HG02840 (cell line): ENCODE measurements around the gene MARCHF3.
"Not testable (repeated sequence)": the region's sequence is repeated elsewhere in the genome, so short reads cannot be mapped to it uniquely, and the experiment has no call there.

Experiments used
- ATAC-seq: cut with Tn5 transposase; IDR thresholded peaks from one replicate; pipeline ENCODE4 v1.9.1; 2021; ENCODE audit warnings: mild to moderate bottlenecking, moderate library complexity, moderate number of reproducible peaks; ENCODE audit not compliant: unreplicated experiment, low FRiP score

Gene MARCHF3

DNA sequence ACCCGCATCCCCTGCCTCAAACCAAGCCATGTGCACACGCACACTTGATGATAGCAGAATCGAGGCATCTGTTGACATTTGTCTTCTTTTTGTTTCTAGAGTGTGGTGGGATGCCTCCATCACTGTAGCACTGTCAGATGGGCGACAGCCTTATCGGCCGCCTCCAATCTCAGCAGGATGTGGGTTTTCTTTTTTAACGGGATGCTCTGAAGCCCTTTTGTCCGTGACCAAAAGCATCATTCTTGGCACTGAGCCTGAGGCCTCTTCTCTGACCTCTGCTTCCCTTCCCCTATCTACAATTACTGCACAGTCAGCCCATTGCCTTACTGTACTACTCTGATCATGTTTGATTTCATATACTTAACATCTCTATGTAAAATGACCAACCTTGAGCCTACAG is 175.1 kb downstream of the MARCHF3 start:
- no peak for ATAC-seq

DNA sequence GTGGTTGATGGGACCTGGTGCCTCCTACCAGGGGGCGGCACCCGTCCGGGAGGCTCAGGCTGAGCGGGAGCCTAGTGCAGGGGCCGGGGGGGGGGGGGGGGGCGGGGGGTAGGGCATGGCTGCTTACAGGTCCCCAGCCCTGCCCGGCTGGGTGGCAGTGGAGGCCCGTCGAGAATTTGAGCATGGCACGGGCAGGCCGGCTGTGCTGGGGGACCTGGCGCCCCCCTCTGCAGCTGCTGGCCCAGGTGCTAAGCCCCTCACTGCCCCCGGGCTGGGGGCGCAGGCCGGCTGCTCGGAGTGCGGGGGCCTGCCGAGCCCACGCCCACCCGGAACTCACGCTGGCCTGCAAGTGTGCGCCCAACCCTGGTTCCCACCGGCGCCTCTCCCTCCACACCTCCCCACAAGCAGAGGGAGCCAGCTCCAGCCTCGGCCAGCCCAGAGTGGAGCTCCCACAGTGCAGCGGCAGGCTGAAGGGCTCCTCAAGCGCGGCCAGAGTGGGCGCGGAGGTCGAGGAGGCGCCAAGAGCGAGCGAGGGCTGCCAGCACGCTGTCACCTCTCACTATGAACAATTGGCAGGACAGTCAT is 175.7 kb downstream of the MARCHF3 start:
- ATAC-seq = no peak

DNA sequence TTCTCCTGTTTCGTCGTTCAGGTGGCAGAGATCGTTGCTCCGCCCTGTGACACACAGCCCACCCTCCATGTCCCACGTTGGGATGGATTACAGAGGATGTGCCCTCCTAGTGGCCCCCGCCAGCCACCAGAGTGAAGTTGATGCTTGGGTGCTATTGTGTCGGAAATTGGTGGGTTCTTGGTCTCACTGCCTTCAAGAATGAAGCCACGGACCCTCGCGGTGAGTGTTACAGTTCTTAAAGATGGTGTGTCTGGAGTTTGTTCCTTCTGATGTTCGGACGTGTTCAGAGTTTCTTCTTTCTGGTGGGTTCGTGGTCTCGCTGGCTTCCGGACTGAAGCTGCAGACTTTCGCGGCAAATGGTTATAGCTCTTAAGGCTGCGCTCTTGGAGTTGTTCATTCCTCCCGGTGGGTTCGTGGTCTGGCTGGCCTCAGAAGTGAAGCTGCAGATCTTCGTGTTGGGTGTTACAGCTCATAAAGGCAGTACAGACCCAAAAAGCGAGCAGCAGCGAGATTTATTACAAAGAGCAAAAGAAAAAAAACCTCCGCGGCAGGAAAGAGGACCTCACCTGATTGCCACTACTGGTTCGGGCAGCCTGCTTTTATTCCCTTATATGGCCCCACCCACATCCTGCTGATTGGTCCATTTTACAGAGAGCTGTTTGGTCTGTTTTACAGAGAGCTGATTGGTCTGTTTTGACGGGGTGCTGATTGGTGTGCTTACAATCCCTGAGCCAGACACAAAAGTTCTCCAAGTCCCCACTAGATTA is 176.6 kb downstream of the MARCHF3 start:
- ATAC-seq = not testable (repeated sequence)

DNA sequence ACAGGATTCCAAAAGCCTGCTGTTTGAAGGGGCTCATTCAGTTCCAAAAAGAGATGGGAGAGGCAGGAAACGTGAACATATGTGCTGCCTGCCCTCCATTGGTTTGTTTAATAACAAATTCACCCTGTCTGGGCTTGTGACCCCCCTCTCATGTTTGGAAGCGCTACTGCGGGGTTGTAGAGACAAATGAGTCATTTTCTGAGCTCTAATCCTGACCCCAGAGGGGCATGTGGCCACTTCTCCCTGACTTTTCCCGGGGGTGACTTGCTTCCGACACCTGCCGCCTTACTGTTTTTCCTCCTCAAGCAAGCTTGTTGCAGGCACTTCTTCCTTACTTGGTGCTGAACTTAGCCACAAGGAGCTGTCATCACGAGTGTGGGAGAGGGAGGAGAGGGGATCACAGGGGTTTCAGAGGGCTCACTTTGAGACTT is 177.5 kb downstream of the MARCHF3 start:
- no peak for ATAC-seq

DNA sequence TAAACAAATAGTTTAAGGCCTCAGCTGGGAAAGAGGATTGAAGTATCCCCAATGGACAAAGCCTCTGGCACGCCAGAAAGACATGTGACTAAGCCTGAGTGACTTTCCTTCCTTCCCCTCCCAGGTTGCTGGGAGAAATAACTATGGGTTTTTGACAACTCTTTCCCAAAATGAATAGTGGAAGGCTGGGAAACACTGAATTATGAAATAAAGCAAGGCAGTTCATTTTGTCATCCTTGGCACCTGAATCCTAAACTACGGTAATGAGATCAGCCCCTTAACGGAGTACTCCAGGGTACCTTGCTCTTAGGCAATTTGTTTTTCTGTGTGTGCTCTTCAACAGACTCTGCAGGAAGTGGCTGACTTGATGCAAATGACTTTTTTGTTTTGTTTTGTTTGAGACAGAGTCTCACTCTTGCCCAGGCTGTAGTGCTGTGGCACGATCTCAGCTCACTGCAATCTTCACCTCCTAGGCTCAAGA is 178.2 kb downstream of the MARCHF3 start:
- ATAC-seq = peak; percentile 83

DNA sequence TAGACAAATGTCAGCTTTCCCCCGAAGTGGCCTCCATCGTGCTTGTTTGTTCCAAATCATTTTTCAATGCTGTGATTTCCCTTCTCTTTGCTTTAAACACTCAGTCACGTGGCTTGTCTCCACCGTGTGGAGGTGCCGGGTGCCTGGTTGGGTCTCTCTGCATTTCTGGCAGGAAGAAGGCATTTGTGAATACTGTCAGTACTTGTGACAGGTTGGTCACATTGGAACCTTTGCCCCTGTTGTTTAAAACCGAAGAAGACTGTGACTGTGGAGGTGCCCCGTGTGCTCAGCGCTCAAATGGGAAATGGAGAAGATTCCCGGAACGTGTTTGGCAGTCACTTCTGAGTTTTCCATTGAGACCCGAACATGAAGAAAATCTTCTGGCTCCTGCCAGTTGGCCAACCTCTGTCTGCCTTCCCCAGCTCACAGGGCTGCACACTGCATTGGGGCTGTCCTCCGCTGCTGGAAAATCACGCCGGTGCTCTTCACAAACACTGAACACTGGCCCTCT is 178.8 kb downstream of the MARCHF3 start:
- no peak for ATAC-seq

DNA sequence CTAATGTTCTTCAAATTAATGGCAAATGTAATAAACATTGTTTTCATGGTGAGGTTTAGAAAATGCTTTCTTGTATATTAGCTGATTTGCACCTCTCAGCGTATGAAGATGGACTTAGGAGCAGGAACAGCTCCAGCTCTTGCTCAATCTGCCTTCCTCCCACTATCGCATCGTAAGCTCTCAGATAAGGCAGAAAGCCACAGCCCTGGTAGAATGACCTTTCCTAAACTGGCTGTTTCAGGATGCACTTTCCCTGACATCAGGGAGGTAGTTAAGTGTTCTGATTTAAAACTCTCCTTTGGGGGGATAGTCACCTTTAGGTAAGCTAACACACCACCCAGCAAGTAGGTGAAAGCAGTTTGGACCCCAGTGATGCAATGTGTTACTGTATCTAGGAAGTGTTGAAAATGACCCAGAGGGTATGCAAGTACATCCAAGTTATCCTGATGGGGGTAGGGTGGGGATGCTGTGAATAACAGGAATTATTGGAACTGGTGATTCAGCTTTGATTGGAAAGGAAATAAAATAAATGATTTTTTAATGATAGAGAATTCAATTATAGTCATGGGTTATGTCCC is 181.2 kb downstream of the MARCHF3 start:
- no peak for ATAC-seq

DNA sequence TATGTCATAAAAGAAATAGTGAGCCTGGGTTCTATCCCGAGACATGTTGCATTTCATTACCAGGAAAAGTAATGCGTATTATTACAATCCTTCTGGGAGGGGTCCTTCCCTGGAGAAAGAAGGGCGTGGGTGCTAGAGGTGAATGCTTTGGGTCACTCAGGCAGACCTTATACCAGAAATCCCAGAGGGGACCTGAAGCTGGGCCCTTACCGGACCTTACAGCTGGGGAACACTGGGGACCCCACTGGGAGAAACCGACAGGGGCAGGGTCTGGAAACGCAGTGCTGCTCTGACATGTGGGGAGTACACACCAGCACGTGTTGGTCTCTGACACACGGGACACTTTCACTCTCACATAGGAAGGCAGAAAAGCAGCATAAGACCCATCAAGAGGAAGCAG is 182.1 kb downstream of the MARCHF3 start:
- ATAC-seq = no peak

DNA sequence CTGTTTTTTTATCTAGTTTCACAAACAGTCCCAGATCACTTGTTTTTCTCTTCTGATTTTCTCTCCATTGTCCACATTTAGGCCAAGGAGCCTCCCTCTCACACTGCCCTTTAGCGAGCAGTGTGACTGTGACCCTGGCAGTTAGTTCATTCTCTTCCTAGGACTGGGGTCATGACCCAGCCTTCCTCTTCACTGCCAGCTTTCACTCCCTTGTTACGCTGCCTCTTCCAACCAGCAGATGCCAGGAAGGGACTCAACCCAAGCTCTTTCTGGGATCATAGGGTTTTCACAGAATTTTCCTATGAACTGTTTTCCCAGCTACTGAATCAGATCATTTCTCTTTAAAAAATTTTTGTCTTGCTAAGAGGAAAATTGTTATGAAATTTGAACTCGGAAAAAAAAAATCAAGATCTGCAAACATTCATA is 182.5 kb downstream of the MARCHF3 start:
- no peak for ATAC-seq

DNA sequence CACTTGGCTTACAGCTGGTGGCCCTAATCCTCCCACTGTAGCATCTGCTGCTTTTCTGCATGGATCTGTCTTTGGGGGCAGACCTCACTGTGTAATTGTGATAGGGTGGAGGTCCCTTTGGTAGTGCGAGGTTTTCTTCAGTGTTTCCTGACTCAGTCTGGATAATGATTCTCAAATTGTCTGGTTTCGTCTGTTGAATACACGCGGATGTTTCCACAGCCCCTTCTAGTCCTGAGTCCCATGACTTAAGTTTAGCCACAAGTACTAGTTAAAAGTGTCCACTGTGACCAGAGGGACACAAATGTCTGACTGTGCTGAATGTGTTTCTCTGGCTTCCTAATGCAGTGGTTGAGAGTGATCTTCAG is 182.9 kb downstream of the MARCHF3 start:
- no peak for ATAC-seq

DNA sequence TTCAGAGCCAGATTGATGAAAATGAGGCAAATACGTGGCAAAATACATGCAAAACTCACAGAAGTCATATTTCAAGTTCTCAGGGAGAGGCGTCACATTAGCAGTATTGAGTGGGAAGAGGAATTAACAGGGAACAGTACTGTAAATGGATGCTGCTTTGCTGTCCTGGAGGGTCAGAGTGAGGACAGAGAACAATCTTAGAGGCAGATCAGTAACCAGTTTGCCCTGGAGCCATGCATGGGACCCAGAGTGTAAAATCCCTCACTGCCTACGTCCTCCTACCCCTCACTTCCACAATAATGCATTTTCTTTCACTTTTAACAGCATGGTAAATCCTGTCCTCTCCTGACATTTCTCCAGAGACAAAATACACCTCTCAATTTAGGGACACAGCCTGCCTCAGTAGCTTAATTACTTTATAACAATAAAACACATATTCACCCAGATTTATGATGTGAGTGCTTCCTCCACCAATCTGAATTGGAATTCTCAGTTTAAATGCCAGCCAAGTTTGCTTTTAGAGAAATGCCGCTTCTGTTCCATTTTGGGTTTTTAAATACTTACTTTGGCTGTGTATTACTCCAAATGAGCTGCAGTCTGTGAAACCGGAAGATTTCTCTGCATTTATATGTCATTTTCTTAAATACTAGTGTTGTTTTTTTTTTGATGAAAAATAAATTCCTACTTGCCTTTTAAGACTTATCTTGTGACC is 183.5 kb downstream of the MARCHF3 start:
- no peak for ATAC-seq

DNA sequence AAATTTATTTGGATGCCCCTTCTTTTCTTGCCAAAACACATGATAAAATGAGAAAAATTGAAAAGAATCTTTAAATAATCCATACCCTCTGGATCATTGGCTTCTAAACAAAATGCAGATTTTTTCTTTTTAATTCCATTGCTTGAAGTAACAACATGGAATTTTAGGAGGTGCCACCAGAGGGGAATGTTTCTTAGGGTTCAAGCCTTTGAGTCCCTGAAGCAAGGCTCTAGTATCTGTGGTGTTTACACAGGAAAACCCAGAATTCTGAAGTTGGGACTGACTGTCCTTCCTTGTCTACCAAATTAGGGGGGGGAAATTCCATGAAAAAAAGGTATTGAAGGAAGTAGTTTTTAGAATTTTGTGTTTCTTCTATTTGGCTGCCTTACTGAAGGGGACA is 184.0 kb downstream of the MARCHF3 start:
- ATAC-seq = no peak

DNA sequence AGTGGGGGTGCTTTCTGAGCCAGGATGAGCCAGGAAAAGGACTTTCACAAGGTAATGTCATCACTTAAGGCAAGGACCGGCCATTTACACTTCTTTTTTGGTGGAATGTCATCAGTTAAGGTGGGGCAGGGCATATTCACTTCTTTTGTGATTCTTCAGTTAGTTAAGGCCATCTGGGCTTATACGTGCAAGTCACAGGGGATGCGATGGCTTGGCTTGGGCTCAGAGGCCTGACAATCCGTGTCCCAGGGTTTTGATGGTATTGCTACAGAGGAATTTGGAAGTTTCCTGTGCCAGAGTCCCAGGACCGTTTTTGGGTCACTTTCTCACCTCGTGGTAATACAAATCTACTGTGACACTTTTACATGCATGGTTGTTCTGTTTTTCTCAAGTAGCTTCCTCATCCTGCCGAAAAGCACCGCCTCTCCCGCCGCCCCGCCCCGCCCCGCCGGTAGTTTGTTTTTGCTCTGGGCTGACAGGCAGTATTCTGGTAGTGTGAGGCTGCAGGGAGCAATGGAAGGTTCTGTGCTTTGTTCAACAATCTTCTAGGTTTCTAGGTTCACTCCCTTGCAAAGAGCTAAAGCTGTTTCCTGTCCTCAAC is 184.8 kb downstream of the MARCHF3 start:
- ATAC-seq = not testable (repeated sequence)

DNA sequence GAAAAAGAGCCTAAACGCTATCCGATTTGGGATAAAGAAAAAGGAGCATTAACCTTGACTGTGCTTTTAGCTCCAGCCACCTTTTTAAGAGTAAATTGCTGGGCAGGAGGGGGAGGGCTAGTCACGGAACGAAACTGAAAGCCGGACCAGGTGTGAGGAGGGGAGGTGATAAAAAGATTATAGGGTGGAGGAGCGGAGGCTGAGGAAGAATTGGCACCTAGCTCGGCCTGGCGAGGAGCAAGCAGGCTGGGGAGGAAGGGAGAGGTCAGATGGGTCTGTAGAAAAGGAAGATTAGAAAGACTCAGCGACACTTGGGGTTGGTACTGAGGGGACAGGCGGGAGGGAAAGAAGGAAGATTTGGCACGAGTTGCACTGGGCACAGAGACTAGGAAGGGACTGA is 187.0 kb downstream of the MARCHF3 start:
- not testable (repeated sequence) for ATAC-seq

DNA sequence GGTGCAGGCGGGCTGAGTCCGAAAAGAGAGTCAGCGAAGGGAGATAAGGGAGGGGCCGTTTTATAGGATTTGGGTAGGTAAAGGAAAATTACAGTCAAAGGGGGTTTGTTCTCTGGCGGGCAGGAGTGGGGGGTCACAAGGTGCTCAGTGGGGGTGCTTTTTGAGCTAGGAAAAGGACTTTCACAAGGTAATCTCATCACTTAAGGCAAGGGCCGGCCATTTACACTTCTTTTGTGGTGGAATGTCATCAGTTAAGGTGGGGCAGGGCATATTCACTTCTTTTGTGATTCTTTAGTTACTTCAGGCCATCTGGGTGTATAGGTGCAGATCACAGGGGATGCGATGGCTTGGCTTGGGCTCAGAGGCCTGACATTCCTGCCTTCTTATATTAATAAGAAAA is 191.0 kb downstream of the MARCHF3 start:
- not testable (repeated sequence) for ATAC-seq

DNA sequence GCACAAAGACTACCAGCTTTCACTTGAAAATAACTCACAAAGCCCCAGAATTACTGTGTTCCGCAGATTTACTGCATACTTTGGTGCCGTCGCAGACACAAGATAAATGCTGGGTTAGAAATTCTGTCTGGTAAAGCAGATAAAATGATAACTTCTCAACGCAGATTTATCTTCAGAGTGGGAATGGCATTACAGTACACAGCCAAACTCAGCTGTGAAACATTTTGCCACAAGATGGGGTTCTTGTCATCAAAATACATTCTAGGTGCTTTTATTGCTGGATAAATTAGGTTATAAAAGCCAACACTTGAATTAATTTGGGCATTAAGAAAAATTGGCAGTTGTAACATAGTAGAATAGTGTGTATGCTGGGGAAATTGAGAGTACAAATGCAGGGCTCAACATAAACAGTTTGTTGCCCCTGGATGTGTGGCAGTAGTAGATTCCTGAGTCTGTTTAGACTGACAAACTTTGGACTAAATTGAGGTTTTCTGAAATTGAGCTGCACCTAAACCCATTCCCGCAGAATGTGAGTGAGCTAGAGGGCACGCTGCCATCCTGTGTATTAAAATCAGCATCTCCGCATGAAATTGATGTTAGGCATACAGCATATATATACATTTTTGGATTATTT is 192.3 kb downstream of the MARCHF3 start:
- no peak for ATAC-seq

DNA sequence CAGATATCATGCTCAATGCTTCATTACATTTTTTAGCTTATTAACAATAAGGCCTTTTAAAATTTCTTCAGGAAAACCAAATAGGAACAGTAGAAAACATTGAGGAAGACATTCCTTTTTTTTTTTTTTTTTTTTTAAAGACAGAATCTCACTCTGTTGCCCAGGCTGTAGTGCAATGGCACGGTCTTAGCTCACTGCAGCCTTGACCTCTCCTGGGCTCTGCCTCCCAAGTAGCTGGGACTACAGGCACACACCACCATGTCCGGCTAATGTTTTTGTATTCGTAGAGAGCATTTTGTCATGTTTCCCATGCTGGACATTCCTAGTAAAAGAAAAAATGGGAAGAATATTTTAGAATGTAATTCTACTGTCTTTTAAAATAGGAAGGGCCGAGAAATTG is 193.1 kb downstream of the MARCHF3 start:
- no peak for ATAC-seq

DNA sequence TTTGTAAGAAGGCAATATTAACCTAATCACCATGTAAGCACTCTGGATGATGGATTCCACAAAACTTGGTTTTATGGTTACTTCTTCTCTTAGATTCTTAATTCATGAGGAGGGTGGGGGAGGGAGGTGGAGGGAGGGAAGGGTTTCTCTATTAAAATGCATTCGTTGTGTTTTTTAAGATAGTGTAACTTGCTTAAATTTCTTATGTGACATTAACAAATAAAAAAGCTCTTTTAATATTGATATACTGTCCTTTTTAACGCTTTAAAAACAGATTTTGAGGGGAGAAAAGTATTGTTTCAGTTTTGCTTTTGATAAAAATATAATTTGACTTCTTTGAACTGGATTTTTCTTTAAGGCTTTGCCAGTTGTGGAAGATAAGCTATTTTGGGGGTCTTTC is 193.6 kb downstream of the MARCHF3 start:
- no peak for ATAC-seq

DNA sequence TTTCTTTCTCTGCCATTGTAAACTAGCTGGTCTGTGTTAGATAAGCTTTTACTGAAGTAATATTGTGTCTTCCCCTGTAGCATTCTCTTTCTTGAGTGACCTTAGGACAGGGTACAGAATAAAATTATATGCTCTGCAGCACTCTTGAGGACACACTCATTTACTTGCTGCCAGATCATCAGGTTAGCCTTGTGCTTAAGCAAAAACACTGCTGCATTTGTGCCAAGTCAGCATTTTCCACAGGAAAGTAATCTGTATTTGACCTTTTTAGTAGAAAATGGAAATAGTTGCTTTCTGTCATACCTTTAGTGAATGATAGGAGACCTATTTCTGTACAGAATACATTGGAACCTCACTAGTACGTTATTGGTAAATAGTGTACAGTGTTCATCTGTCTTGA is 199.2 kb downstream of the MARCHF3 start:
- ATAC-seq = no peak

DNA sequence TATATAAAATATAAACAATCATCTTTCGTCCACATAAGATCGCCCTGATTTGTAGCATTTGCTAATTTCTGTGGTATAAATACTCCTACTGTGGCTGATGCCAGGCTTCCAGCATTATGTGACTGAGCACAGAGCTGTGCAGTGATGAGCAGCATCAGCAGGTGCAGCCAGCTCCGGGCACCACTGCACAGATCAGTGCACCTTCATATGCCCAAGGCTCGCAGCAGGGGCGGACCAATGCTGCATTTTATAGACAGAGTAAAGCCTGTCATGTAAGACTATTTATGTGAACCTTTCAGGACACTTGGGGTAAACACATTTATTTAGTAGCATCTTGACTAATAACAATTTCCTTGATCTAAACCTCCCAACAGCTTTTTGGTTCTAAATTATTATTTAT is 200.3 kb downstream of the MARCHF3 start:
- no peak for ATAC-seq
